ENCODE measurements around the gene FBP1. TPM values are rescaled to one million over a fixed set of nuclear protein-coding genes. Genes with fewer than 3 reads are reported as not detected.
"Not testable (repeated sequence)": the region's sequence is repeated elsewhere in the genome, so short reads cannot be mapped to it uniquely, and the experiment has no call there.

FBP1 gene
- total RNA-seq, 1 donor from 2014 or later, result 5.3 TPM

GRCh38 chr9:94566550-94566949 lies 72.8 kb downstream of the FBP1 start:
- no peak overlapping the region for H3K27ac Mint-ChIP-seq
- H3K4me1 Mint-ChIP-seq, result no peaks in the 10 kb centered on the region
- no peak for DNase-seq (ENCODE audit: low spot score in 2 of 2, unreplicated experiment in 2 of 2)
- H3K36me3 Mint-ChIP-seq, result peaks cover 19% of the 10 kb centered on the region
- no peak overlapping the region for H3K4me3 Mint-ChIP-seq
- H3K27me3 Mint-ChIP-seq (ENCODE audit: low read depth), result peaks cover under 1% of the 10 kb centered on the region
- TF ChIP-seq CTCF (IDR thresholded peaks at IDR 0.05; ENCODE audit: unreplicated experiment), result no peak
- peaks cover 6% of the 10 kb centered on the region for H3K9me3 Mint-ChIP-seq

DNA sequence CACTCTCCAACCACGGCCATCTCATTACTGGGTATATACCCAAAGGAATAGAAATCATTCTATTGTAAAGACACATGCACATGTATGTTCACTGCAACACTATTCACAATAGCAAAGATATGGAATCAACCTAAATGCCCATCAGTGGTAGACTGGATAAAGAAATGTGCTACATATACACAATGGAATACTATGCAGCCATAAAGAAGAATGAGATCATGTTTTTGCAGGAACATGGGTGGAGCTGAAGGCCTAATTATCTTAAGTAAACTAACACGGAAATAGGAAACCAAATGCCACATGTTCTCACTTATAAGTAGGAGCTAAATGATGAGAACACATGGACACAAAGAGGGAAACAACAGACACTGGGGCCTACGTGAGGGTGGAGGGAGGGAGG lies 75.0 kb downstream of the FBP1 start:
- not testable (repeated sequence) for H3K27ac Mint-ChIP-seq; H3K9me3 Mint-ChIP-seq; H3K4me1 Mint-ChIP-seq; H3K4me3 Mint-ChIP-seq; DNase-seq (ENCODE audit: low spot score in 2 of 2, unreplicated experiment in 2 of 2); H3K27me3 Mint-ChIP-seq (ENCODE audit: low read depth)
- H3K36me3 Mint-ChIP-seq, result peaks cover 21% of the 10 kb centered on the region

GRCh38 chr9:94563548-94563947 lies 75.8 kb downstream of the FBP1 start:
- Mint-ChIP-seq H3K9me3 (peaks cover 6% of the 10 kb centered on the region), H3K4me1 (no peaks in the 10 kb centered on the region), H3K27ac (no peak overlapping the region), H3K27me3 (ENCODE audit: low read depth) (no peaks in the 10 kb centered on the region), H3K4me3 (no peak overlapping the region), H3K36me3 (peaks cover 21% of the 10 kb centered on the region)
- TF ChIP-seq CTCF (IDR thresholded peaks at IDR 0.05; ENCODE audit: unreplicated experiment), result no peak
- DNase-seq (ENCODE audit: low spot score in 2 of 2, unreplicated experiment in 2 of 2), result no peak

GRCh38 chr9:94560237-94560636 lies 79.1 kb downstream of the FBP1 start:
- TF ChIP-seq CTCF (IDR thresholded peaks at IDR 0.05; ENCODE audit: unreplicated experiment), result no peak
- Mint-ChIP-seq H3K27me3 (ENCODE audit: low read depth) (no peaks in the 10 kb centered on the region), H3K9me3 (peaks cover 6% of the 10 kb centered on the region), H3K4me3 (no peak overlapping the region), H3K4me1 (peaks cover 23% of the 10 kb centered on the region), H3K36me3 (peaks cover 12% of the 10 kb centered on the region), H3K27ac (no peak overlapping the region)
- DNase-seq (ENCODE audit: low spot score in 2 of 2, unreplicated experiment in 2 of 2), result no peak

GRCh38 chr9:94557376-94557775 lies 81.9 kb downstream of the FBP1 start:
- H3K27me3 Mint-ChIP-seq (ENCODE audit: low read depth), result no peaks in the 10 kb centered on the region
- TF ChIP-seq CTCF (IDR thresholded peaks at IDR 0.05; ENCODE audit: unreplicated experiment), result no peak

GRCh38 chr9:94554439-94555331 lies 84.6 kb downstream of the FBP1 start, which contains the start of gene PCAT7:
Gene PCAT7 (plus strand): TSS chr9:94555083.
- Mint-ChIP-seq H3K36me3 (peaks cover 6% of the 10 kb centered on the region), H3K27ac (no peak within 1 kb of the TSS), H3K9me3 (no peaks in the 10 kb centered on the region), H3K27me3 (ENCODE audit: low read depth) (no peaks in the 10 kb centered on the region), H3K4me3 (no peak within 1 kb of the TSS), H3K4me1 (peaks cover 29% of the 10 kb centered on the region)
- TF ChIP-seq CTCF (IDR thresholded peaks at IDR 0.05; ENCODE audit: unreplicated experiment), result peak; percentile 56
- peak; percentile 53 to 78 for DNase-seq (ENCODE audit: low spot score in 2 of 2, unreplicated experiment in 2 of 2)

More at GRCh38 chr9:94557376-94557775, 81.9 kb downstream of the FBP1 start:
- Mint-ChIP-seq H3K27ac (no peak overlapping the region), H3K4me3 (peak overlapping the region; percentile 2), H3K36me3 (peaks cover 2% of the 10 kb centered on the region), H3K9me3 (no peaks in the 10 kb centered on the region), H3K4me1 (peaks cover 28% of the 10 kb centered on the region)
- DNase-seq (ENCODE audit: low spot score in 2 of 2, unreplicated experiment in 2 of 2), result no peak

Measured in mesothelial cell of epicardium (in vitro differentiated cells).